HEK293 (cell line): ENCODE results near the gene MARCHF7.

Experiments used
- CTCF ChIA-PET: fragments of 350-600 bp; formaldehyde crosslinking; extraction: SDS; loops from one replicate; lab custom pipeline; 2021; ENCODE audit warnings: antibody characterized with exemption; lab: Yijun Ruan, JAX
- POLR2A ChIA-PET: fragments of 300-600 bp; formaldehyde crosslinking; extraction: SDS; loops from one replicate; lab custom pipeline; 2020; ENCODE audit warnings: antibody characterized with exemption, inconsistent platforms; lab: Yijun Ruan, JAX
- H3K27ac ChIP-seq: fragments of 200-500 bp; sonication (Bioruptor generic); 2 replicates; pipeline ENCODE4 v1.5.1; 2014; ENCODE audit warnings: low read depth, low read length, control low read depth, inconsistent platforms; ENCODE audit errors: extremely low read depth
- H3K36me3 ChIP-seq, 2 experiments: fragments of 200-500 bp in 1 of 2; sonication (Bioruptor generic) in 1 of 2; 1 replicate in 1 of 2; 2 replicates in 1 of 2; pipeline ENCODE4 v1.5.1; 2014 to 2017; ENCODE audit warnings: inconsistent platforms in 2 of 2, low read length in 2 of 2; ENCODE audit not compliant: control insufficient read depth in 2 of 2, insufficient read depth in 1 of 2
- H3K4me1 ChIP-seq: fragments of 200-500 bp; sonication (Bioruptor generic); 2 replicates; pipeline ENCODE4 v1.5.1; 2014; ENCODE audit warnings: mild to moderate bottlenecking, low read length, inconsistent platforms; ENCODE audit not compliant: control insufficient read depth, insufficient read depth
- H3K4me3 ChIP-seq: 2 replicates; pipeline ENCODE4 v1.5.1; 2011; ENCODE audit warnings: low read depth, mild to moderate bottlenecking, control low read depth, low read length, moderate library complexity
- H3K9me3 ChIP-seq: fragments of 200-500 bp; sonication (Bioruptor generic); 2 replicates; pipeline ENCODE4 v1.5.1; 2014; ENCODE audit warnings: low read depth, low read length, inconsistent platforms; ENCODE audit not compliant: control insufficient read depth, insufficient read depth
- BCL11A ChIP-seq: fragments of 450-650 bp; formaldehyde crosslinking; IDR thresholded peaks from 2 replicates; pipeline ENCODE4 v1.5.1; 2016; ENCODE audit warnings: low read depth, missing biosample characterization, missing genetic modification characterization
- BCL11B ChIP-seq: fragments of 450-650 bp; formaldehyde crosslinking; IDR thresholded peaks from 2 replicates; pipeline ENCODE4 v1.5.1; 2016; ENCODE audit warnings: low read depth, missing biosample characterization, missing genetic modification characterization
- EGR2 ChIP-seq: fragments of 450-650 bp; formaldehyde crosslinking; IDR thresholded peaks from 2 replicates; pipeline ENCODE4 v1.5.1; 2016; ENCODE audit warnings: low read depth, missing biosample characterization, missing genetic modification characterization
- GLI2 ChIP-seq: fragments of 450-650 bp; formaldehyde crosslinking; IDR thresholded peaks from 2 replicates; pipeline ENCODE4; 2017; ENCODE audit warnings: missing biosample characterization, missing genetic modification characterization, low read depth, borderline replicate concordance
- RBAK ChIP-seq: fragments of 450-650 bp; formaldehyde crosslinking; IDR thresholded peaks from 2 replicates; pipeline ENCODE4 v1.5.1; 2016; ENCODE audit warnings: missing biosample characterization, missing genetic modification characterization
- SP7 ChIP-seq: fragments of 450-650 bp; formaldehyde crosslinking; IDR thresholded peaks from 2 replicates; pipeline ENCODE4 v1.5.1; 2016; ENCODE audit warnings: missing biosample characterization, missing genetic modification characterization
- TCF7L2 ChIP-seq: IDR thresholded peaks from 2 replicates; pipeline ENCODE4 v1.6.1; 2011; ENCODE audit warnings: low read depth, mild to moderate bottlenecking, inconsistent platforms, low read length, moderate library complexity, borderline replicate concordance
- WT1 ChIP-seq: fragments of 450-650 bp; formaldehyde crosslinking; IDR thresholded peaks from 2 replicates; pipeline ENCODE4 v1.5.1; 2016; ENCODE audit warnings: missing biosample characterization, missing genetic modification characterization
- ZBTB17 ChIP-seq: fragments of 450-650 bp; formaldehyde crosslinking; IDR thresholded peaks from 2 replicates; pipeline ENCODE4 v1.5.1; 2016; ENCODE audit warnings: missing biosample characterization, missing genetic modification characterization
- ZNF221 ChIP-seq: fragments of 450-650 bp; formaldehyde crosslinking; IDR thresholded peaks from 2 replicates; pipeline ENCODE4 v1.5.1; 2017; ENCODE audit warnings: missing biosample characterization, missing genetic modification characterization, borderline replicate concordance
- ZNF311 ChIP-seq: fragments of 450-650 bp; formaldehyde crosslinking; IDR thresholded peaks from 2 replicates; pipeline ENCODE4 v1.5.1; 2017; ENCODE audit warnings: missing biosample characterization, missing genetic modification characterization, borderline replicate concordance
- ZNF391 ChIP-seq: fragments of 450-650 bp; formaldehyde crosslinking; IDR thresholded peaks from 2 replicates; pipeline ENCODE4 v1.5.1; 2016; ENCODE audit warnings: low read depth, missing biosample characterization, missing genetic modification characterization, borderline replicate concordance
- ZNF423 ChIP-seq: fragments of 450-650 bp; formaldehyde crosslinking; IDR thresholded peaks from 2 replicates; pipeline ENCODE4 v1.5.1; 2016; ENCODE audit warnings: missing biosample characterization, missing genetic modification characterization
- ZNF426 ChIP-seq: fragments of 450-650 bp; formaldehyde crosslinking; IDR thresholded peaks from 2 replicates; pipeline ENCODE4 v1.5.1; 2017; ENCODE audit warnings: missing biosample characterization, missing genetic modification characterization, mild to moderate bottlenecking, inconsistent platforms, moderate library complexity
- ZNF48 ChIP-seq: fragments of 450-650 bp; formaldehyde crosslinking; IDR thresholded peaks from 2 replicates; pipeline ENCODE4 v1.5.1; 2016; ENCODE audit warnings: missing biosample characterization, missing genetic modification characterization
- ZNF561 ChIP-seq: fragments of 450-650 bp; IDR thresholded peaks from 2 replicates; pipeline ENCODE4 v1.5.1; 2018; ENCODE audit warnings: missing biosample characterization, missing genetic modification characterization, borderline replicate concordance
- ZNF610 ChIP-seq: fragments of 450-650 bp; formaldehyde crosslinking; IDR thresholded peaks from 2 replicates; pipeline ENCODE4 v1.5.1; 2016; ENCODE audit warnings: missing biosample characterization, missing genetic modification characterization, borderline replicate concordance
- ZNF623 ChIP-seq: fragments of 450-650 bp; formaldehyde crosslinking; IDR thresholded peaks from 2 replicates; pipeline ENCODE4 v1.5.1; 2016; ENCODE audit warnings: missing biosample characterization, missing genetic modification characterization
- ZNF624 ChIP-seq: fragments of 450-650 bp; formaldehyde crosslinking; IDR thresholded peaks from 2 replicates; pipeline ENCODE4 v1.5.1; 2017; ENCODE audit warnings: missing biosample characterization, missing genetic modification characterization
- ZNF670 ChIP-seq: fragments of 450-650 bp; formaldehyde crosslinking; IDR thresholded peaks from 2 replicates; pipeline ENCODE4 v1.5.1; 2016; ENCODE audit warnings: missing biosample characterization, missing genetic modification characterization, low read depth
- ZNF677 ChIP-seq: fragments of 450-650 bp; IDR thresholded peaks from 2 replicates; pipeline ENCODE4 v1.5.0; 2018; ENCODE audit warnings: missing biosample characterization, mild to moderate bottlenecking, missing genetic modification characterization, moderate library complexity
- ZNF776 ChIP-seq: fragments of 450-650 bp; formaldehyde crosslinking; IDR thresholded peaks from 2 replicates; pipeline ENCODE4 v1.5.0; 2017; ENCODE audit warnings: missing biosample characterization, missing genetic modification characterization, borderline replicate concordance
- ZNF777 ChIP-seq: fragments of 450-650 bp; formaldehyde crosslinking; IDR thresholded peaks from 2 replicates; pipeline ENCODE4 v1.5.1; 2017; ENCODE audit warnings: missing biosample characterization, missing genetic modification characterization, borderline replicate concordance
- ZNF830 ChIP-seq: fragments of 450-650 bp; IDR thresholded peaks from 2 replicates; pipeline ENCODE4 v1.5.0; 2018; ENCODE audit warnings: missing biosample characterization, missing genetic modification characterization, low read depth, mild to moderate bottlenecking, moderate library complexity
- TF ChIP-seq, protein P1 (sequence below): fragments of 450-650 bp; formaldehyde crosslinking; IDR thresholded peaks from 2 replicates; pipeline ENCODE4 v1.5.1; 2016; ENCODE audit warnings: missing biosample characterization, missing genetic modification characterization
- TF ChIP-seq, protein P2 (sequence below): fragments of 450-650 bp; formaldehyde crosslinking; IDR thresholded peaks from 2 replicates; pipeline ENCODE4 v1.5.1; 2017; ENCODE audit warnings: missing biosample characterization, mild to moderate bottlenecking, missing genetic modification characterization, moderate library complexity
- TF ChIP-seq, protein P3 (sequence below): fragments of 450-650 bp; formaldehyde crosslinking; IDR thresholded peaks from 2 replicates; pipeline ENCODE4 v1.5.1; 2016; ENCODE audit warnings: missing biosample characterization, missing genetic modification characterization
- TF ChIP-seq, protein P4 (sequence below): fragments of 450-650 bp; formaldehyde crosslinking; IDR thresholded peaks from 2 replicates; pipeline ENCODE4 v1.5.1; 2016; ENCODE audit warnings: missing biosample characterization, missing genetic modification characterization
- TF ChIP-seq, protein P5 (sequence below): fragments of 450-650 bp; formaldehyde crosslinking; IDR thresholded peaks from 2 replicates; pipeline ENCODE4 v1.5.1; 2017; ENCODE audit warnings: missing biosample characterization, missing genetic modification characterization
- TF ChIP-seq, protein P6 (sequence below): fragments of 450-650 bp; formaldehyde crosslinking; IDR thresholded peaks from 2 replicates; pipeline ENCODE4 v1.5.1; 2016; ENCODE audit warnings: missing biosample characterization, missing genetic modification characterization

Gene MARCHF7

DNA sequence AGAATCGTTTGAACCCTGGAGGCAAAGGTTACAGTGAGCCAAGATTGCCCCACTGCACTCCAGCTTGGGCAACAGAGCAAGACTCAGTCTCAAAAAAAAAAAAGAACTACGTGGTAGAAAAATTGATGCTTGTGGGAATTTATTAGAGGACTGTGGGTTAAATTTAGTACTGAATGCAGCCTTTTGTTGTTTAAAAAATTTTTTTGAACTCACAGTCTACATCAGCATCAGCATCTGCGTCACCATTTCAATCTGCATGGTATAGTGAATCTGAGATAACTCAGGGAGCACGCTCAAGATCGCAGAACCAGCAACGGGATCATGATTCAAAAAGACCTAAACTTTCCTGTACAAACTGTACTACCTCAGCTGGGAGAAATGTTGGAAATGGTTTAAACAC, 30.5 kb downstream of the MARCHF7 start:
- no peaks in the 10 kb centered on the region for H3K9me3 ChIP-seq
- no peaks in the 10 kb centered on the region for H3K4me1 ChIP-seq
- H3K27ac ChIP-seq: no peak overlapping the region
- H3K36me3 ChIP-seq: peaks cover 40 to 82% of the 10 kb centered on the region in 2 experiments
- TF ChIP-seq ZNF426 (no peak), RBAK (no peak), ZNF391 (tag by site-specific recombination) (no peak), WT1 (tag by site-specific recombination) (no peak), GLI2 (no peak), ZNF48 (tag by site-specific recombination) (no peak), ZNF610 (no peak), TCF7L2 (no peak), BCL11A (tag by site-specific recombination) (no peak), ZNF561 (tag by site-specific recombination) (no peak), ZNF670 (tag by site-specific recombination) (no peak), ZNF777 (no peak), BCL11B (no peak), SP7 (tag by site-specific recombination) (no peak)
- TF ChIP-seq, protein P1, sequence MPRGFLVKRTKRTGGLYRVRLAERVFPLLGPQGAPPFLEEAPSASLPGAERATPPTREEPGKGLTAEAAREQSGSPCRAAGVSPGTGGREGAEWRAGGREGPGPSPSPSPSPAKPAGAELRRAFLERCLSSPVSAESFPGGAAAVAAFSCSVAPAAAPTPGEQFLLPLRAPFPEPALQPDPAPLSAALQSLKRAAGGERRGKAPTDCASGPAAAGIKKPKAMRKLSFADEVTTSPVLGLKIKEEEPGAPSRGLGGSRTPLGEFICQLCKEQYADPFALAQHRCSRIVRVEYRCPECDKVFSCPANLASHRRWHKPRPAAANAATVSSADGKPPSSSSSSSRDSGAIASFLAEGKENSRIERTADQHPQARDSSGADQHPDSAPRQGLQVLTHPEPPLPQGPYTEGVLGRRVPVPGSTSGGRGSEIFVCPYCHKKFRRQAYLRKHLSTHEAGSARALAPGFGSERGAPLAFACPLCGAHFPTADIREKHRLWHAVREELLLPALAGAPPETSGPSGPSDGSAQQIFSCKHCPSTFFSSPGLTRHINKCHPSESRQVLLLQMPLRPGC (tag by site-specific recombination): no peak
- TF ChIP-seq, protein P2, sequence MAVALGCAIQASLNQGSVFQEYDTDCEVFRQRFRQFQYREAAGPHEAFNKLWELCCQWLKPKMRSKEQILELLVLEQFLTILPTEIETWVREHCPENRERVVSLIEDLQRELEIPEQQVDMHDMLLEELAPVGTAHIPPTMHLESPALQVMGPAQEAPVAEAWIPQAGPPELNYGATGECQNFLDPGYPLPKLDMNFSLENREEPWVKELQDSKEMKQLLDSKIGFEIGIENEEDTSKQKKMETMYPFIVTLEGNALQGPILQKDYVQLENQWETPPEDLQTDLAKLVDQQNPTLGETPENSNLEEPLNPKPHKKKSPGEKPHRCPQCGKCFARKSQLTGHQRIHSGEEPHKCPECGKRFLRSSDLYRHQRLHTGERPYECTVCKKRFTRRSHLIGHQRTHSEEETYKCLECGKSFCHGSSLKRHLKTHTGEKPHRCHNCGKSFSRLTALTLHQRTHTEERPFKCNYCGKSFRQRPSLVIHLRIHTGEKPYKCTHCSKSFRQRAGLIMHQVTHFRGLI: no peak
- TF ChIP-seq, protein P3, sequence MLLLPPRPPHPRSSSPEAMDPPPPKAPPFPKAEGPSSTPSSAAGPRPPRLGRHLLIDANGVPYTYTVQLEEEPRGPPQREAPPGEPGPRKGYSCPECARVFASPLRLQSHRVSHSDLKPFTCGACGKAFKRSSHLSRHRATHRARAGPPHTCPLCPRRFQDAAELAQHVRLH: no peak
- ChIA-PET CTCF (interaction anchor here (1.2 to 1.3 kb wide), 2 partner anchors 9 to 27 kb away, joined by 3 read pairs; no protein-coding TSS in a partner anchor), POLR2A (no interaction called here)
- H3K4me3 ChIP-seq: no peak overlapping the region

DNA sequence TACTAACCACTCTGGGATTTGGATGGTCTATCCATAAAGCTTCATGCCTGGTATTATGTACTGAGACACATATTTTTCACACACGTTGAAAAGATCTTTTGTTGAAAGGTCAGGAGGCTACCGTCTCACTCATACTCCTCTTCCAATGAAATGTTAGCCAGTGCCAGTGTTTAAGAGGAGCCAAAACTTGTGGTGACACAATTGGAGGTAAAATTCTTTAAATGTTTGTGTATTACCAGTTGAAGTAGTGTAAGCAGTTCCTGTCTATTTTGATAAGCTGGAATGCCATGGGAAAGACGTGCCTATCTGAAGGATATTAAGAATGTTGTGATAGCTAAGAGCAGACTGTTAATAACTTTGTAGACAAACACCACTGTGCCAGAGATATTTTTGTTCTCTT, 32.1 kb downstream of the MARCHF7 start:
- CTCF ChIA-PET: no interaction called here
- Histone ChIP-seq H3K27ac (no peak overlapping the region), H3K4me3 (no peak overlapping the region), H3K9me3 (no peaks in the 10 kb centered on the region), H3K4me1 (no peaks in the 10 kb centered on the region), H3K36me3 (peaks cover 55 to 81% of the 10 kb centered on the region in 2 experiments)
- POLR2A ChIA-PET: no interaction called here
- TF ChIP-seq, protein P4, sequence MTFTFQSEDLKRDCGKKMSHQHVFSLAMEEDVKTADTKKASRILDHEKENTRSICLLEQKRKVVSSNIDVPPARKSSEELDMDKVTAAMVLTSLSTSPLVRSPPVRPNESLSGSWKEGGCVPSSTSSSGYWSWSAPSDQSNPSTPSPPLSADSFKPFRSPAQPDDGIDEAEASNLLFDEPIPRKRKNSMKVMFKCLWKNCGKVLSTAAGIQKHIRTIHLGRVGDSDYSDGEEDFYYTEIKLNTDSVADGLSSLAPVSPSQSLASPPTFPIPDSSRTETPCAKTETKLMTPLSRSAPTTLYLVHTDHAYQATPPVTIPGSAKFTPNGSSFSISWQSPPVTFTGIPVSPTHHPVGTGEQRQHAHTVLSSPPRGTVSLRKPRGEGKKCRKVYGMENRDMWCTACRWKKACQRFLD (tag by site-specific recombination): no peak
- TF ChIP-seq ZNF221 (tag by site-specific recombination) (no peak), ZNF776 (no peak), ZNF677 (tag by site-specific recombination) (no peak), ZBTB17 (tag by site-specific recombination) (no peak), ZNF423 (tag by site-specific recombination) (no peak), ZNF624 (tag by site-specific recombination) (no peak), EGR2 (tag by site-specific recombination) (no peak), ZNF830 (no peak), ZNF311 (no peak), ZNF623 (tag by site-specific recombination) (no peak), ZNF561 (tag by site-specific recombination) (no peak)
- TF ChIP-seq, protein P3: no peak
- TF ChIP-seq, protein P5, sequence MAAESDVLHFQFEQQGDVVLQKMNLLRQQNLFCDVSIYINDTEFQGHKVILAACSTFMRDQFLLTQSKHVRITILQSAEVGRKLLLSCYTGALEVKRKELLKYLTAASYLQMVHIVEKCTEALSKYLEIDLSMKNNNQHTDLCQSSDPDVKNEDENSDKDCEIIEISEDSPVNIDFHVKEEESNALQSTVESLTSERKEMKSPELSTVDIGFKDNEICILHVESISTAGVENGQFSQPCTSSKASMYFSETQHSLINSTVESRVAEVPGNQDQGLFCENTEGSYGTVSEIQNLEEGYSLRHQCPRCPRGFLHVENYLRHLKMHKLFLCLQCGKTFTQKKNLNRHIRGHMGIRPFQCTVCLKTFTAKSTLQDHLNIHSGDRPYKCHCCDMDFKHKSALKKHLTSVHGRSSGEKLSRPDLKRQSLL: no peak
- TF ChIP-seq, protein P6, sequence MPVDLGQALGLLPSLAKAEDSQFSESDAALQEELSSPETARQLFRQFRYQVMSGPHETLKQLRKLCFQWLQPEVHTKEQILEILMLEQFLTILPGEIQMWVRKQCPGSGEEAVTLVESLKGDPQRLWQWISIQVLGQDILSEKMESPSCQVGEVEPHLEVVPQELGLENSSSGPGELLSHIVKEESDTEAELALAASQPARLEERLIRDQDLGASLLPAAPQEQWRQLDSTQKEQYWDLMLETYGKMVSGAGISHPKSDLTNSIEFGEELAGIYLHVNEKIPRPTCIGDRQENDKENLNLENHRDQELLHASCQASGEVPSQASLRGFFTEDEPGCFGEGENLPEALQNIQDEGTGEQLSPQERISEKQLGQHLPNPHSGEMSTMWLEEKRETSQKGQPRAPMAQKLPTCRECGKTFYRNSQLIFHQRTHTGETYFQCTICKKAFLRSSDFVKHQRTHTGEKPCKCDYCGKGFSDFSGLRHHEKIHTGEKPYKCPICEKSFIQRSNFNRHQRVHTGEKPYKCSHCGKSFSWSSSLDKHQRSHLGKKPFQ (tag by site-specific recombination): no peak
